Globus pallidus (tissue), 1 donor: ENCODE results near the gene SH3RF3.

Source experiments
- DNase-seq: peaks from one replicate; pipeline ENCODE4 v3.0.0-alpha.2; 2015; ENCODE audit warnings: low spot score

Gene SH3RF3

GRCh38 chr2:109437325-109438090, 308.5 kb downstream of the SH3RF3 start:
- DNase-seq: no peak

GRCh38 chr2:109438146-109438545, 309.1 kb downstream of the SH3RF3 start:
- DNase-seq: no peak

GRCh38 chr2:109438773-109439389, 309.9 kb downstream of the SH3RF3 start:
- peak; percentile 79 for DNase-seq

GRCh38 chr2:109439390-109439786, 310.4 kb downstream of the SH3RF3 start:
- DNase-seq: no peak

GRCh38 chr2:109439986-109440385, 311.0 kb downstream of the SH3RF3 start:
- DNase-seq: peak; percentile 40

- DNase-seq: no peak
Measured at GRCh38 chr2:109440499-109441156, 311.6 kb downstream of the SH3RF3 start.

- no peak for DNase-seq
Measured at GRCh38 chr2:109442715-109443319, 313.8 kb downstream of the SH3RF3 start.

- no peak for DNase-seq
Measured at GRCh38 chr2:109444916-109445315, 315.9 kb downstream of the SH3RF3 start.

GRCh38 chr2:109446278-109447131, 317.5 kb downstream of the SH3RF3 start:
- no peak for DNase-seq

GRCh38 chr2:109447251-109447661, 318.3 kb downstream of the SH3RF3 start:
- DNase-seq: no peak

- DNase-seq: no peak
Measured at GRCh38 chr2:109447776-109448175, 318.8 kb downstream of the SH3RF3 start.

- DNase-seq: no peak
Measured at GRCh38 chr2:109448207-109448606, 319.2 kb downstream of the SH3RF3 start.

- DNase-seq: no peak
Measured at GRCh38 chr2:109448946-109449788, 320.2 kb downstream of the SH3RF3 start.

- no peak for DNase-seq
Measured at GRCh38 chr2:109450574-109451273, 321.7 kb downstream of the SH3RF3 start.

GRCh38 chr2:109451671-109452070, 322.7 kb downstream of the SH3RF3 start:
- peak; percentile 48 for DNase-seq

- no peak for DNase-seq
Measured at GRCh38 chr2:109452318-109453305, 323.6 kb downstream of the SH3RF3 start.

- no peak for DNase-seq
Measured at GRCh38 chr2:109453371-109453995, 324.5 kb downstream of the SH3RF3 start.

GRCh38 chr2:109454304-109454703, 325.3 kb downstream of the SH3RF3 start:
- DNase-seq: no peak
